HCT116 (cell line): ENCODE results near the gene NEO1.

ENCODE experiments used
- CTCF ChIP-seq, 3 experiments: fragments of 200-600 bp in 1 of 3; sonication (generic) in 1 of 3; IDR thresholded peaks in 2 of 3; conservative IDR thresholded peaks in 1 of 3; 2 replicates each; pipeline ENCODE4 v1.5.1; 2012 to 2017; ENCODE audit warnings: low read depth in 2 of 3, low read length in 2 of 3, antibody characterized with exemption in 1 of 3, borderline replicate concordance in 1 of 3, control low read depth in 1 of 3, mild to moderate bottlenecking in 1 of 3, mixed read lengths in 1 of 3, mixed run types in 1 of 3, moderate library complexity in 1 of 3; ENCODE audit not compliant: insufficient read depth in 1 of 3
- ZFX ChIP-seq: fragments of 450-650 bp; IDR thresholded peaks from 2 replicates; pipeline ENCODE4 v1.6.1; 2017

DNA sequence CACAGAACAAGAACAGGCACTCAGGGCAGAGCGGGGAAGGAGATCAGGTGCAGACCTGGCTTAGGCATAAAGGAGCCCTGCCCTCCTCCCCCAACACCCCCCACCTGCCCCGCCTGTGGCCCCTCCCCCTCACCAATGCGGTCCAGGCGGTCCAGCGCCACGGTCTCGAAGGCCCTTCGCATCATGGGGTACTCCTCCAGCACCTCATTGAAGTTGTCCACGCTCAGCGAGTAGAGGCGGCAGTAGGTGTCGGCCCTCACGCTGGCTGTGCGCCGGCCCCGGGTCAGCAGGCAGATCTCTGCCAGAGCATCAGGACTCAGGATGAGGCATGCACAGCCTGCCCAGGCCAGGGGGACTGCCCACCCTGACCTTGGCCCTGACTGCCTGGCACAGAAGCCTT is 271.7 kb downstream of the NEO1 start:
- TF ChIP-seq CTCF (IDR thresholded peaks at IDR 0.05 in 2 of 3, conservative IDR thresholded peaks at IDR 0.05 in 1 of 3; ENCODE audit: borderline replicate concordance in 1 of 3, insufficient read depth in 1 of 3, low read depth in 2 of 3, low read length in 2 of 3) (no peak), ZFX (no peak)
